ENCODE results near the gene AP2B1.
"Not testable (repeated sequence)": the region's sequence is repeated elsewhere in the genome, so short reads cannot be mapped to it uniquely, and the experiment has no call there.

AP2B1 gene

GRCh38 chr17:35750526-35751395 is 163.6 kb downstream of the AP2B1 start:
- ATAC-seq = no peak

GRCh38 chr17:35751541-35751940 is 164.4 kb downstream of the AP2B1 start:
- ATAC-seq = not testable (repeated sequence)

GRCh38 chr17:35752471-35752870 is 165.3 kb downstream of the AP2B1 start:
- no peak for ATAC-seq

- ATAC-seq = no peak
Observed at GRCh38 chr17:35752945-35753764, 166.0 kb downstream of the AP2B1 start, which contains the start of gene GAS2L2. GAS2L2 (minus strand) TSS chr17:35753239; CDS start chr17:35752850, 389 bp downstream.

GRCh38 chr17:35757243-35757642 is 170.1 kb downstream of the AP2B1 start:
- no peak for ATAC-seq

- ATAC-seq = no peak
Observed at GRCh38 chr17:35760587-35760986, 173.5 kb downstream of the AP2B1 start, which contains the start of gene C17orf50. C17orf50 (plus strand) TSS chr17:35760887; CDS start chr17:35760942, 55 bp downstream.

- ATAC-seq = no peak
Observed at GRCh38 chr17:35761601-35762000, 174.5 kb downstream of the AP2B1 start.

- no peak for ATAC-seq
Observed at GRCh38 chr17:35763767-35764122, 176.6 kb downstream of the AP2B1 start.

GRCh38 chr17:35764123-35764991 is 177.2 kb downstream of the AP2B1 start:
- ATAC-seq = peak; percentile 96

- no peak for ATAC-seq
Observed at GRCh38 chr17:35765086-35765710, 178.1 kb downstream of the AP2B1 start.

- no peak for ATAC-seq
Observed at GRCh38 chr17:35765756-35766488, 178.8 kb downstream of the AP2B1 start.

GRCh38 chr17:35766489-35766877 is 179.4 kb downstream of the AP2B1 start:
- ATAC-seq = no peak

- ATAC-seq = no peak
Observed at GRCh38 chr17:35766903-35767510, 179.9 kb downstream of the AP2B1 start.

GRCh38 chr17:35768797-35769196 is 181.7 kb downstream of the AP2B1 start:
- ATAC-seq = no peak

- no peak for ATAC-seq
Observed at GRCh38 chr17:35769895-35770486, 182.9 kb downstream of the AP2B1 start.

- ATAC-seq = no peak
Observed at GRCh38 chr17:35773129-35773528, 186.0 kb downstream of the AP2B1 start.

GRCh38 chr17:35773679-35774425 is 186.7 kb downstream of the AP2B1 start:
- ATAC-seq = no peak

GRCh38 chr17:35774499-35774898 is 187.4 kb downstream of the AP2B1 start:
- no peak for ATAC-seq

- no peak for ATAC-seq
Observed at GRCh38 chr17:35775039-35775438, 187.9 kb downstream of the AP2B1 start.

- ATAC-seq = no peak
Observed at GRCh38 chr17:35775583-35775982, 188.5 kb downstream of the AP2B1 start.

Measured in activated CD4-positive, CD25-positive, alpha-beta regulatory T cell treated with anti-CD3 and anti-CD28 coated beads, Interleukin-2, amount 50 U/mL, for 24 hours (primary cell).